GM19452 (cell line): Measurements from ENCODE around the gene SETD3.

Experiments used
- ATAC-seq: cut with Tn5 transposase; IDR thresholded peaks from one replicate; pipeline ENCODE4 v1.9.1; 2021; ENCODE audit not compliant: unreplicated experiment

Gene SETD3

GRCh38 chr14:99479906-99480869, at the start of gene SETD3:
SETD3 (minus strand) TSS chr14:99480859; CDS start chr14:99465805, 15,054 bp downstream.
- ATAC-seq: peak; percentile 6

DNA sequence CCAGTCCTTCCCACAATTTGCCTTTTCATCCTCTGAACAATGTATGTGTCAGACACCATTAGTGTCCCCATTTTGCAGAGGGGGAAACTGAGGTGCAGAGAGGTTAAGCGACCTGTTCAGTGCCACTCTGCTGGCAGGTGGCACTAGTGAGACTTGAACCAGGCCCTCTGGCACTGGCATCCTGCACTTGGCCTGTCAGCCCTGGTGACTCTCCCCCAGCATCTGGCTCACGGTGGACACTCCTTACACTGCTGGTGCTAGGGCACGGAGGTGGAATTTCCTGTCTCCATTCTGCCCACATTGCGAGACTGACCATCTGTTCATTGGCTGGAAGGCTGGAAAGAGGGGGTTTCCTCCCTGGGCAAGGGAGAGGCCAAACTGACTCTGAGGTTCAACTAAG, 49.2 kb upstream of the SETD3 start:
- ATAC-seq: no peak

DNA sequence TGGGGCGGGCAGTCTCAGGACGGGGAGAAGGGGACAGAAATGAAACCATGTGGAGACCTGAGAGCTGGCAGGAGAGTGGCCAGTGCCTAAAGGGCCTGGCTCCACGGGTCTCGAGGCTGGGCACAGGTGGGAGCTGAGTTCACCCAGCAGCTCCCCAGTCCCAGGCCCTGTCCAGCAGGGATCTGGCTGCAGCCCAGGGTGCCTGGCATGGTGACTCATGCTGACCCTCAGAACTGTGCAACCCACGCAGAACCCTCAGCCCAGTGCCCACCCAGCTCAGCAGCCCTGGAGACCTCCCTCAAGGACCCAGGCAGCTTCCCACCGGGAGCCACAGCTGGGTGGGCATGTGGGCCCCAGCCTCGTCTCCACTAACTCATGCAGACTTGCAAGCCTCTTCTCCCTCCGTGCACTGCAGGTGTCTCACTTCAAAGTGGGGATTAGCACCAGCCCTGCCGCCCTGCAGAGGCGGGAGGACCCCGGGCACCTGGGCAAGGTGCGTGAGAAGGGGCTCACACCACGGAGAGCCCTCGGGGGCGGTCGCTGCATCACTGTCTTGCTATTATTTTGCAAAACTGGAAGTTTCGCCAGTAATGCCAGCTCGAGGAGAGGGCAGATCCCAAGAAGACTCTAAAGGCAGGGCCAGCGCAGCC, 46.9 kb upstream of the SETD3 start:
- no peak for ATAC-seq

DNA sequence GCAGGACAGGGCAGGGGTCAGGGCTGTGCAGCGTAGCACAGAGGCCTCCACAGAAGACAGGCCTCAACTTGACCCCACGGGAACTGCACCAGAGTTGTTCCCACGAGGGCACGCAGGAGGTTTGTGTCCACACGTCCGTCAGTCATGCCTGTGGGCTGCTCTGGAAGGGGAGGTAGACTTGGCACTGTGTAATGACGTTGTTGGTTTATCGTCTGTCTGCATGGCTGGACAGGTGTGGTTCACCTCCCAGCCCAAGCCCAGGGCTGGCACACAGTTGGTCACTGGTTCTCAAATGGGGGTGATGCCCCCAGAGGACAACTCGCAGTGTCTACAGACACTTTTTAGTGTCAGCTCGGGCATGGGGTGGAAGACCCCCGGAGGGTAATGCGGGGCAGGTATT, 46.4 kb upstream of the SETD3 start:
- ATAC-seq: no peak

- no peak for ATAC-seq
Observed at GRCh38 chr14:99525699-99526080, 45.0 kb upstream of the SETD3 start.

GRCh38 chr14:99524804-99525698, 44.4 kb upstream of the SETD3 start:
- ATAC-seq: no peak

GRCh38 chr14:99524091-99524661, 43.5 kb upstream of the SETD3 start:
- ATAC-seq: no peak

GRCh38 chr14:99523704-99524055, 43.0 kb upstream of the SETD3 start:
- ATAC-seq: no peak

- no peak for ATAC-seq
Observed at GRCh38 chr14:99522934-99523703, 42.5 kb upstream of the SETD3 start.

DNA sequence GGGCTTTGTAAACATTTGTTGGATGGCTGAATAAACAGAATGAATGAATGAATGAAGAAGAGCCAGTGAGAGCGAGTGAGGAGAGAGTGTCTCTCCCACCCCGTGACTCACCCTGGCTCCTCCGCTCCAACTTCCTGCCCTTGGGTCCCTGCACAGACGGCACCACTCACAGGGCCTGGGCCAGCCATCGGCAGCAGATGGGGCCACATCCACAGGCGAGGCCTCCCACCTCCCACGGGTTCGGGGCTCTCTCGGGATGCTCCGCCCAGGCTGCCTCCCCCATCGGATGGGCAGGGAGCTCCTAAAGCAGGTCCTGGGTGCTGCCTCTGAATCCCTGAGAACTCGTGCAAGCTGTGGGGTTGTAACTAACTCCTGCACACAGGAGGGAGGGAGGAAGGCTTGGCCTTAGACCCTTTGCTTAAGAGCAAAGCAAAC, 41.8 kb upstream of the SETD3 start:
- no peak for ATAC-seq

DNA sequence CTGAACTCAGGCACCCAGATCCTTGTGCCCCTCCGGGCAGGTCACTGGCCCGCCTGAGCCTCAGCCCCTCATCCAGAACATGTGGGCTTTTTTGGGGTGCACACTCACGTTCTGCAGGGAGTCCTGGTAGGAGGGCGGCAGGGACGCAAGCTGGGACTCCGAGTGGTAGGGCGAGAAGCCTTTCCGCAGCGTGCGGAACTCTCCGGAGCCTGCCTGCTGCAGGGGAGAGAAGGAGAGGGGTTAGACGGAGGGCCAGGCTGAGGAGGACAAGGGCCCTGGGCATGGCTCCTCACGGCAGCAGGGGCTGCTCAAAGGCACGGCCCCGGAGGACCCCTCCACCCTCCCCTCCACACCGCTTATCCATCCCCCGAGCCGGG, 41.4 kb upstream of the SETD3 start:
- ATAC-seq: no peak

DNA sequence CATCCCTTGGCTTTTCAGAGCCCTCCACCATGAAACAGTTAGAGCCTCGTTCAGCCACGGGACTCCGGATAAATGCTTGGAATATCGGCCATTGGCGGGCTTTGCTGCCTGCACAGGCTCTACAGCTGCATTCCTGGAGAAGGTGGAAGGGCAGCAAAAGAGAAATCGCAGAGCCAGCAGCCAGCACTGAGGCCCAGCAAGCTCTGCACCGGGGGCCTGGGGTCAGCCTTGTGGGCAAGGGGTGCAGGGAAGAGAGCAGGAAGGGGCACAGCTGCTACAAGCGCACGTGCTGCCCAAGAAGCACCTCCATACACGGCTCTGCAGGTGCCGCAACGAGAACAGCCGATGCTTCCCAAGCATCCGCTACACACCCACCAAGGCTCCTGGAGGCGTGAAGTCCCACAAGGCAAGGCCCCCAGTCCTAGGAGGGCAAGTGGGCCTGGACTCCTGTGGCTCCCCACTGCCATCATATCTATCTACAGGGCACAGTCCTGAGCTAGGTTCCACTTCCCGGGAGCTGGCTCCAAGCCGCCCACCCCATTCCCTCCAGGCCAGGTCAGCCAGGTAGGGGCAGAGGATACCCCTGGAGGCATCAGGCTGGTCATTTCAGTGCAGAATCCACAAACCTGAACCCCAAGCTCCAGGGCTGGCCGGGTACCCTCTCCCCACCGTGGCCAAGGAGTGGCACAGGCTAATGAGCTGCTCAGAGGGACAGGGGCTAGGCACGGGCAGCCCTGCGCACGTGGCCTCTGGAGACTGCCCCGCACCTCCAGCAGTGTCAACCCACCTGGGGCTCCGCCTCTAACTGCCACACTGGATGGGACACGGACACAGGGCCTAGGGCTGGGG, 40.7 kb upstream of the SETD3 start:
- no peak for ATAC-seq

- ATAC-seq: no peak
Observed at GRCh38 chr14:99520571-99521081, 40.0 kb upstream of the SETD3 start.

DNA sequence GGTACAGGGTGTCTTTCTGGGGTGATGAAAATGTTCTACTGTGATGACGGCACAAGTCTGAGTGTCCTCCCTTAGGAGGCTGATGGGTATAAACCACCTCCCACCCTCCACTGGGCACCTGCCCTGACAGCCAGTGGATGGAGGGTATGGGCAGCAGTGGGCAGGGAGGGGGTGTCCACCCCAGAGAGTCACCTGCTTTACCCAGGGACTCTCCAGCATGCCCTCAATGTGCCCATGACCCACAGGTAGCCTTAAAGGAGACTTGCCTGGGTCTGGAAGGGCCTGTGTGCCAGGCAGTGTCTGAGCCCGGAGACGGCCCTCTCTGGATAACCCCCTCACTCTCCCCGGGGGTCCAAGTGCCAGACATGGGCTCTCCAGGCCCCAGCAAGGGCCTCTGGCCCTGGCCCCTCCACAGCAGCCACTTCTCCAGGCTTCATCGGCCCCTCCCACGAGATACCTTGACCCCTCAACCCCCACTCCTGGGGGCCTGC, 39.3 kb upstream of the SETD3 start:
- ATAC-seq: no peak

GRCh38 chr14:99519347-99519881, 38.8 kb upstream of the SETD3 start:
- ATAC-seq: no peak

GRCh38 chr14:99518441-99519346, 38.0 kb upstream of the SETD3 start:
- peak; percentile 79 for ATAC-seq

- no peak for ATAC-seq
Observed at GRCh38 chr14:99517643-99518381, 37.2 kb upstream of the SETD3 start.
